IMR-90 (cell line): ENCODE data around the gene C19orf85. TPM values are rescaled to one million over a fixed set of nuclear protein-coding genes. Genes with fewer than 3 reads are reported as not detected.

Experiments used
- ATAC-seq: fragments of 200-7000 bp; cut with Tn5 transposase; 2 replicates; pipeline ENCODE4 v1.9.1; 2020; ENCODE audit warnings: low read depth, mild to moderate bottlenecking, moderate library complexity
- BruUV-seq: library from RNA; stranded (reverse); fragments of 400-500 nt; replicated peaks from 2 replicates; lab custom pipeline; 2021; lab: Mats Ljungman, UMichigan
- CTCF ChIA-PET: fragments of 300-600 bp; formaldehyde crosslinking; extraction: SDS; loops from one replicate; lab custom pipeline; 2021; ENCODE audit warnings: antibody characterized with exemption; lab: Yijun Ruan, JAX
- POLR2A ChIA-PET: fragments of 300-600 bp; sonication (Branson Sonifier 250); formaldehyde crosslinking; loops from one replicate; lab custom pipeline; 2022; ENCODE audit warnings: antibody characterized with exemption; ENCODE audit not compliant: unreplicated experiment; lab: Charles Lee
- DNase-seq: peaks from one replicate; pipeline ENCODE4 v3.0.0; 2013
- H2AFZ ChIP-seq: replicated peaks from 2 replicates; pipeline ENCODE3; 2013; ENCODE audit warnings: low read length, mild to moderate bottlenecking; ENCODE audit not compliant: poor library complexity
- H2AK5ac ChIP-seq: 2 replicates; pipeline ENCODE4 v1.6.1; 2013; ENCODE audit warnings: low read depth, low read length, inconsistent platforms
- H2AK9ac ChIP-seq: replicated peaks from 2 replicates; pipeline ENCODE3; 2013; ENCODE audit warnings: mild to moderate bottlenecking, low read depth, low read length, moderate library complexity; ENCODE audit not compliant: poor library complexity
- H2BK120ac ChIP-seq: 2 replicates; pipeline ENCODE4 v1.6.1; 2013; ENCODE audit warnings: low read depth, low read length, inconsistent platforms
- H2BK15ac ChIP-seq: 3 replicates; pipeline ENCODE4 v1.6.1; 2013; ENCODE audit warnings: low read depth, low read length, inconsistent platforms
- H2BK20ac ChIP-seq: 2 replicates; pipeline ENCODE4 v1.6.1; 2013; ENCODE audit warnings: low read depth, mild to moderate bottlenecking, inconsistent platforms, low read length, moderate library complexity
- H2BK5ac ChIP-seq: 2 replicates; pipeline ENCODE4 v1.6.1; 2013; ENCODE audit warnings: mild to moderate bottlenecking, low read depth, low read length, inconsistent platforms; ENCODE audit not compliant: poor library complexity, severe bottlenecking
- H3K14ac ChIP-seq: replicated peaks from 2 replicates; pipeline ENCODE4 v1.6.1; 2013; ENCODE audit warnings: low read depth, low read length, inconsistent platforms
- H3K18ac ChIP-seq: 2 replicates; pipeline ENCODE4 v1.6.1; 2013; ENCODE audit warnings: low read depth, low read length, control low read depth
- H3K23ac ChIP-seq: 2 replicates; pipeline ENCODE4 v1.6.1; 2013; ENCODE audit warnings: low read depth, low read length, inconsistent platforms
- H3K27ac ChIP-seq: 2 replicates; pipeline ENCODE4 v1.5.1; 2013; ENCODE audit warnings: mild to moderate bottlenecking, control low read depth, low read length; ENCODE audit not compliant: insufficient read depth
- H3K27me3 ChIP-seq: 2 replicates; pipeline ENCODE4 v1.6.1; 2013; ENCODE audit warnings: low read length; ENCODE audit not compliant: control insufficient read depth, insufficient read depth
- H3K36me3 ChIP-seq: 2 replicates; pipeline ENCODE4 v1.6.1; 2013; ENCODE audit warnings: low read length, mixed read lengths; ENCODE audit not compliant: control insufficient read depth, insufficient read depth
- H3K4ac ChIP-seq: 2 replicates; pipeline ENCODE4 v1.6.1; 2013; ENCODE audit warnings: low read depth, low read length, inconsistent platforms
- H3K4me1 ChIP-seq: 2 replicates; pipeline ENCODE4 v1.6.1; 2013; ENCODE audit warnings: low read length, mixed read lengths; ENCODE audit not compliant: control insufficient read depth, insufficient read depth
- H3K4me2 ChIP-seq: 2 replicates; pipeline ENCODE4 v1.6.1; 2013; ENCODE audit warnings: low read depth, mild to moderate bottlenecking, control low read depth, low read length, moderate library complexity
- H3K4me3 ChIP-seq: 2 replicates; pipeline ENCODE4 v1.5.1; 2013; ENCODE audit warnings: low read depth, mild to moderate bottlenecking, control low read depth, low read length, moderate library complexity; ENCODE audit not compliant: insufficient read depth
- H3K56ac ChIP-seq: 2 replicates; pipeline ENCODE4 v1.6.1; 2013; ENCODE audit warnings: low read length, inconsistent platforms; ENCODE audit not compliant: insufficient read depth; ENCODE audit errors: extremely low read depth
- H3K79me1 ChIP-seq, 2 experiments: 2 replicates each; pipeline ENCODE4 v1.6.1; 2013; ENCODE audit warnings: low read length in 2 of 2, inconsistent platforms in 1 of 2, low read depth in 1 of 2
- H3K9ac ChIP-seq: 2 replicates; pipeline ENCODE4 v1.6.1; 2013; ENCODE audit warnings: low read depth, low read length, control low read depth
- H3K9me1 ChIP-seq: 2 replicates; pipeline ENCODE4 v1.6.1; 2013; ENCODE audit warnings: low read length, inconsistent platforms; ENCODE audit not compliant: insufficient read depth
- H3K9me3 ChIP-seq: 2 replicates; pipeline ENCODE4 v1.6.1; 2013; ENCODE audit warnings: low read length; ENCODE audit not compliant: control insufficient read depth, insufficient read depth
- H4K20me1 ChIP-seq: 2 replicates; pipeline ENCODE4 v1.6.1; 2013; ENCODE audit warnings: low read length, inconsistent platforms; ENCODE audit not compliant: insufficient read depth
- H4K5ac ChIP-seq: 2 replicates; pipeline ENCODE4 v1.6.1; 2013; ENCODE audit warnings: mild to moderate bottlenecking, low read depth, low read length, control low read depth
- H4K8ac ChIP-seq, 2 experiments: 2 replicates each; pipeline ENCODE4 v1.6.1; 2013; ENCODE audit warnings: low read depth in 2 of 2, low read length in 2 of 2, control low read depth in 1 of 2, inconsistent platforms in 1 of 2
- H4K91ac ChIP-seq: 2 replicates; pipeline ENCODE4 v1.6.1; 2013; ENCODE audit warnings: low read depth, low read length, inconsistent platforms; ENCODE audit not compliant: insufficient read depth
- BHLHE40 ChIP-seq: fragments of 150-350 bp; IDR thresholded peaks from 2 replicates; pipeline ENCODE4 v1.6.1; 2016; ENCODE audit warnings: mild to moderate bottlenecking, low read depth, low read length
- CEBPB ChIP-seq: IDR thresholded peaks from 2 replicates; pipeline ENCODE4 v1.6.1; 2012; ENCODE audit warnings: low read depth, low read length, improper control_type of control experiment
- CHD1 ChIP-seq: IDR thresholded peaks from 2 replicates; pipeline ENCODE4 v1.6.1; 2012; ENCODE audit warnings: low read depth, low read length, improper control_type of control experiment
- CTCF ChIP-seq: conservative IDR thresholded peaks from 2 replicates; pipeline ENCODE4 v1.5.1; 2012; ENCODE audit warnings: mild to moderate bottlenecking, low read depth, low read length, improper control_type of control experiment
- FOS ChIP-seq: fragments of 150-350 bp; IDR thresholded peaks from 2 replicates; pipeline ENCODE4 v1.6.1; 2016; ENCODE audit warnings: low read depth, low read length
- MAFK ChIP-seq: IDR thresholded peaks from 2 replicates; pipeline ENCODE4 v1.6.1; 2012; ENCODE audit warnings: low read depth, low read length, improper control_type of control experiment
- MAZ ChIP-seq: IDR thresholded peaks from 2 replicates; pipeline ENCODE4 v1.6.1; 2012; ENCODE audit warnings: low read depth, mild to moderate bottlenecking, low read length, improper control_type of control experiment, moderate library complexity, borderline replicate concordance
- MXI1 ChIP-seq: IDR thresholded peaks from 2 replicates; pipeline ENCODE4 v1.6.1; 2012; ENCODE audit warnings: low read depth, mild to moderate bottlenecking, low read length, moderate library complexity, borderline replicate concordance
- NFE2L2 ChIP-seq: fragments of 150-350 bp; IDR thresholded peaks from 2 replicates; pipeline ENCODE4 v1.6.1; 2016; ENCODE audit warnings: low read depth, mild to moderate bottlenecking, low read length
- POLR2A ChIP-seq: IDR thresholded peaks from 2 replicates; pipeline ENCODE4 v1.6.1; 2012; ENCODE audit warnings: mild to moderate bottlenecking, low read depth, low read length
- RAD21 ChIP-seq: IDR thresholded peaks from 2 replicates; pipeline ENCODE4 v1.6.1; 2012; ENCODE audit warnings: low read length, improper control_type of control experiment
- RCOR1 ChIP-seq: IDR thresholded peaks from 2 replicates; pipeline ENCODE4 v1.6.1; 2012; ENCODE audit warnings: mild to moderate bottlenecking, low read length, improper control_type of control experiment; ENCODE audit not compliant: insufficient replicate concordance
- RFX5 ChIP-seq: IDR thresholded peaks from 2 replicates; pipeline ENCODE4 v1.8.0; 2012; ENCODE audit warnings: low read depth, mild to moderate bottlenecking, low read length, moderate library complexity
- USF2 ChIP-seq: fragments of 150-350 bp; IDR thresholded peaks from 2 replicates; pipeline ENCODE4 v1.6.1; 2017; ENCODE audit warnings: mild to moderate bottlenecking, antibody characterized with exemption, low read length, low read depth
- WGBS, 2 experiments: methylation state at CpG; one replicate each; pipeline versions ENCODE4 v1.1.5 to v1.1.7; 2013; ENCODE audit warnings: missing lambda C conversion rate in 2 of 2; ENCODE audit not compliant: insufficient read length in 1 of 2; ENCODE audit errors: extremely low coverage in 2 of 2; 5-methylcytosine and 5-hydroxymethylcytosine counted together
- dilution Hi-C: fragments of 300-500 bp; cut with HindIII; formaldehyde crosslinking; loops from one replicate; pipeline ENCODE4 v1.14.3; 2018; ENCODE audit warnings: low sequenced_read_pairs; ENCODE audit not compliant: unreplicated experiment
- in situ Hi-C: fragments of 300-500 bp; cut with MboI; formaldehyde crosslinking; loops from 3 replicates; pipeline ENCODE4 v1.14.3; 2019; ENCODE audit warnings: low sequenced_read_pairs, inconsistent platforms, mixed read lengths
- intact Hi-C: fragments of 100-400 bp; cut with micrococcal nuclease; formaldehyde crosslinking; loops from 2 replicates; pipeline ENCODE4 v1.10.0; 2022
- polyA plus RNA-seq, 3 experiments: library from polyadenylated mRNA; depleted of rRNA; stranded (reverse); fragments of >200 nt; gene quantifications; 2 replicates each; pipeline ENCODE4 v1.2.3, GENCODE V29; 2012; ENCODE audit warnings: low replicate concordance in 1 of 3
- total RNA-seq: library from RNA; depleted of rRNA; stranded (reverse); fragments of >200 nt; gene quantifications from 2 replicates; pipeline ENCODE4 v1.2.3, GENCODE V29; 2012

C19orf85 gene
- total and polyA plus RNA-seq, 2 of the 4 experiments (the other 2 are of a cell fraction): not detected

GRCh38 chr19:55442372-55442961 is 22.1 kb downstream of the C19orf85 start:
- in situ Hi-C loops: no loop called here
- intact Hi-C loops: no loop called here
- no peak overlapping the region for H4K91ac ChIP-seq
- no peaks in the 10 kb centered on the region for H3K4me1 ChIP-seq
- H4K5ac ChIP-seq: no peak overlapping the region
- POLR2A ChIA-PET: no interaction called here
- H3K4me2 ChIP-seq: no peak overlapping the region
- H4K20me1 ChIP-seq: peaks cover 1% of the 10 kb centered on the region; the same call in 1 of the 2 replicates
- H2AK9ac ChIP-seq: no peak overlapping the region
- no peak overlapping the region for H3K14ac ChIP-seq
- no peak overlapping the region for H3K4me3 ChIP-seq
- no peaks in the 10 kb centered on the region; the same call in 1 of the 2 replicates for H3K9me1 ChIP-seq
- CTCF ChIA-PET: no interaction called here
- no peak for TF ChIP-seq RFX5
- TF ChIP-seq POLR2A: no peak
- no peak for TF ChIP-seq BHLHE40
- no peak for TF ChIP-seq NFE2L2
- no peak for TF ChIP-seq CEBPB
- no peak for TF ChIP-seq RCOR1
- TF ChIP-seq FOS: no peak
- TF ChIP-seq MXI1: no peak
- TF ChIP-seq CHD1: no peak
- TF ChIP-seq CTCF: no peak
- no peak for TF ChIP-seq USF2
- no peak for TF ChIP-seq MAZ
- TF ChIP-seq MAFK: no peak
- no peak for TF ChIP-seq RAD21
- no TSS peak for BruUV-seq
- 0% methylated on average over 9 of the region's 72 CpGs; no CpG with 5 or more reads in 1 of the 2 experiments for WGBS, 2 experiments
- H3K18ac ChIP-seq: no peak overlapping the region
- no peak overlapping the region for H3K56ac ChIP-seq
- H2BK15ac ChIP-seq: no peak overlapping the region
- no peak overlapping the region for H3K9ac ChIP-seq
- no peak overlapping the region for H2BK20ac ChIP-seq
- H2AFZ ChIP-seq: no peak overlapping the region
- H3K79me1 ChIP-seq: no peaks in the 10 kb centered on the region
- dilution Hi-C loops: no loop called here
- H2BK5ac ChIP-seq: no peak overlapping the region
- H3K36me3 ChIP-seq: no peaks in the 10 kb centered on the region
- H3K27ac ChIP-seq: no peak overlapping the region
- H3K27me3 ChIP-seq: peaks cover 71% of the 10 kb centered on the region
- no peaks in the 10 kb centered on the region for H3K9me3 ChIP-seq
- H4K8ac ChIP-seq: no peak overlapping the region
- no peak overlapping the region for H2AK5ac ChIP-seq
- DNase-seq: no peak
- no peak overlapping the region for H3K4ac ChIP-seq
- H3K23ac ChIP-seq: no peak overlapping the region
- ATAC-seq: no peak
- H2BK120ac ChIP-seq: no peak overlapping the region
